ENCODE data around the gene JPH4. TPM values are rescaled to one million over a fixed set of nuclear protein-coding genes. Genes with fewer than 3 reads are reported as not detected.

Gene JPH4
- total RNA-seq, 2 donors from 2014 or later: not detected

- Mint-ChIP-seq H3K4me1 (peaks cover 6% of the 10 kb centered on the region), H3K36me3 (ENCODE audit: low read depth) (peaks cover 2% of the 10 kb centered on the region), H3K27ac (no peak overlapping the region), H3K27me3 (no peaks in the 10 kb centered on the region), H3K4me3 (no peak overlapping the region)
- DNase-seq (no peak), ATAC-seq (no peak)
- H3K9me3 ChIP-seq (ENCODE audit: control insufficient read depth, low read length, poor library complexity, severe bottlenecking): no peaks in the 10 kb centered on the region
Measured at GRCh38 chr14:23524954-23525353, 53.6 kb downstream of the JPH4 start.

- Mint-ChIP-seq H3K27ac (no peak overlapping the region), H3K27me3 (no peaks in the 10 kb centered on the region), H3K36me3 (ENCODE audit: low read depth) (peaks cover 2% of the 10 kb centered on the region), H3K4me1 (peaks cover 5% of the 10 kb centered on the region), H3K4me3 (no peak overlapping the region)
- no peaks in the 10 kb centered on the region for H3K9me3 ChIP-seq (ENCODE audit: control insufficient read depth, low read length, poor library complexity, severe bottlenecking)
- no peak for DNase-seq
- ATAC-seq: no peak
Measured at GRCh38 chr14:23523229-23524016, 55.2 kb downstream of the JPH4 start.

- no peak for ATAC-seq
- Mint-ChIP-seq H3K4me3 (no peak overlapping the region), H3K27me3 (no peaks in the 10 kb centered on the region)
Measured at GRCh38 chr14:23522643-23523198, 55.9 kb downstream of the JPH4 start.

GRCh38 chr14:23521785-23522640, 56.6 kb downstream of the JPH4 start:
- H3K9me3 ChIP-seq (ENCODE audit: control insufficient read depth, low read length, poor library complexity, severe bottlenecking): no peaks in the 10 kb centered on the region
- DNase-seq (no peak), ATAC-seq (no peak)
- H3K27ac Mint-ChIP-seq: no peak overlapping the region
- peaks cover 5% of the 10 kb centered on the region for H3K4me1 Mint-ChIP-seq
- H3K27me3 Mint-ChIP-seq: no peaks in the 10 kb centered on the region
- H3K4me3 Mint-ChIP-seq: no peak overlapping the region
- peaks cover 2% of the 10 kb centered on the region for H3K36me3 Mint-ChIP-seq (ENCODE audit: low read depth)

More at GRCh38 chr14:23522643-23523198, 55.9 kb downstream of the JPH4 start:
- H3K9me3 ChIP-seq (ENCODE audit: control insufficient read depth, low read length, poor library complexity, severe bottlenecking): no peaks in the 10 kb centered on the region
- H3K27ac Mint-ChIP-seq: no peak overlapping the region
- H3K4me1 Mint-ChIP-seq: peaks cover 5% of the 10 kb centered on the region
- peaks cover 2% of the 10 kb centered on the region for H3K36me3 Mint-ChIP-seq (ENCODE audit: low read depth)
- DNase-seq: no peak

- ATAC-seq (no peak), DNase-seq (no peak)
- no peak overlapping the region for H3K4me3 Mint-ChIP-seq
- H3K36me3 Mint-ChIP-seq (ENCODE audit: low read depth): peaks cover 2% of the 10 kb centered on the region
- no peaks in the 10 kb centered on the region for H3K27me3 Mint-ChIP-seq
- no peak overlapping the region for H3K27ac Mint-ChIP-seq
- H3K9me3 ChIP-seq (ENCODE audit: control insufficient read depth, low read length, poor library complexity, severe bottlenecking): no peaks in the 10 kb centered on the region
- peaks cover 5% of the 10 kb centered on the region for H3K4me1 Mint-ChIP-seq
Measured at GRCh38 chr14:23520899-23521533, 57.6 kb downstream of the JPH4 start.

- peaks cover 2% of the 10 kb centered on the region for H3K36me3 Mint-ChIP-seq (ENCODE audit: low read depth)
- H3K9me3 ChIP-seq (ENCODE audit: control insufficient read depth, low read length, poor library complexity, severe bottlenecking): no peaks in the 10 kb centered on the region
- ATAC-seq (no peak), DNase-seq (no peak)
- H3K4me3 Mint-ChIP-seq: no peak overlapping the region
- H3K27ac Mint-ChIP-seq: no peak overlapping the region
- H3K4me1 Mint-ChIP-seq: peaks cover 5% of the 10 kb centered on the region
- no peaks in the 10 kb centered on the region for H3K27me3 Mint-ChIP-seq
Measured at GRCh38 chr14:23518709-23519108, 59.9 kb downstream of the JPH4 start.

Other genes with a start within 250 kb of the JPH4 start
- 10 to 100 TPM in 1 of 2 donors, 1 to 10 TPM in 1; 3.7 to 10.5 TPM for gene SLC22A17, start 225.9 kb downstream of the JPH4 start, total RNA-seq
- gene EFS, start 213.6 kb downstream of the JPH4 start, total RNA-seq: not detected
- not detected for gene IL25, start 206.0 kb downstream of the JPH4 start, total RNA-seq
- gene CMTM5, start 201.7 kb downstream of the JPH4 start, total RNA-seq: 10 to 100 TPM in 1 of 2 donors, 1 to 10 TPM in 1; 2.5 to 29.1 TPM
- gene MYH6, start 170.5 kb downstream of the JPH4 start, total RNA-seq: not detected
- not detected for gene MYH7, start 143.1 kb downstream of the JPH4 start, total RNA-seq
- 100 to 1,000 TPM in 1 of 2 donors, 10 to 100 TPM in 1; 97.6 to 120 TPM for gene NGDN, start 109.1 kb downstream of the JPH4 start, total RNA-seq
- gene ZFHX2, start 27.0 kb downstream of the JPH4 start, total RNA-seq: under 1 TPM; 0.16 to 0.27 TPM
- 10 to 100 TPM in 1 of 2 donors, 1 to 10 TPM in 1; 10.0 to 13.6 TPM for gene THTPA, start 22.5 kb downstream of the JPH4 start, total RNA-seq
- gene AP1G2, start 11.0 kb downstream of the JPH4 start, total RNA-seq: 100 to 1,000 TPM; 268 to 313 TPM
- not detected for gene DHRS2, start 57.6 kb upstream of the JPH4 start, total RNA-seq

All from T-helper 17 cell (primary cell).